BE2C (cell line): ENCODE measurements around the gene TMEM161B.

Source experiments
- DNase-seq: peaks from one replicate; pipeline ENCODE4 v3.0.0-alpha.2; 2020
- H3K27me3 ChIP-seq: fragments of 250-450 bp; sonication (Bioruptor Pico); 2 replicates; pipeline ENCODE4 v1.5.1; 2020; ENCODE audit warnings: mild to moderate bottlenecking
- H3K36me3 ChIP-seq: fragments of 250-450 bp; sonication (Bioruptor Pico); 2 replicates; pipeline ENCODE4 v1.5.1; 2020; ENCODE audit warnings: mild to moderate bottlenecking
- H3K4me1 ChIP-seq: fragments of 250-450 bp; sonication (Bioruptor Pico); 2 replicates; pipeline ENCODE4 v1.5.1; 2020
- H3K4me3 ChIP-seq: 2 replicates; pipeline ENCODE4 v1.5.1; 2011; ENCODE audit warnings: low read depth, low read length
- H3K9me3 ChIP-seq: fragments of 250-450 bp; sonication (Bioruptor Pico); 2 replicates; pipeline ENCODE4 v1.5.1; 2020
- TF ChIP-seq, protein P1 (sequence below): IDR thresholded peaks from 2 replicates; pipeline ENCODE4 v1.5.1; 2012; ENCODE audit warnings: mild to moderate bottlenecking, low read depth, low read length

Gene TMEM161B

DNA sequence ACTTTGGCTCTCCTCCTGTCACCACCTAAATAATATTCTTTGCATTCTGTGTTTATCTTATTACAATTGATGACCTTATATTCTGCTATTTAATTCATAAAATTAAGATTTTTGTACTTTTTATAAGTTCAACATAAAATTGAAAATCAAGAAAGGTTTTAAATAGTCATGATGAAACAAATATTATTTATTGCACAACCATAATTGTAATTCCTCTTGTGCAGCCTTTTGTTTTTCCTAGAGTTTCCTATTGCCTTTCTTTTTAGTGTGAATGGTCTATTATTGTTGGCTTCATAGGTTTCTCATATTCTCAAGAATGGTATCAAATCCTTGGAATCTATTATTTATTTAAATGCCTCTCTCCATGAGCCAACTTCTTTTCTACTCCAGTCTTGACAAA is 117.9 kb downstream of the TMEM161B start:
- TF ChIP-seq, protein P1, sequence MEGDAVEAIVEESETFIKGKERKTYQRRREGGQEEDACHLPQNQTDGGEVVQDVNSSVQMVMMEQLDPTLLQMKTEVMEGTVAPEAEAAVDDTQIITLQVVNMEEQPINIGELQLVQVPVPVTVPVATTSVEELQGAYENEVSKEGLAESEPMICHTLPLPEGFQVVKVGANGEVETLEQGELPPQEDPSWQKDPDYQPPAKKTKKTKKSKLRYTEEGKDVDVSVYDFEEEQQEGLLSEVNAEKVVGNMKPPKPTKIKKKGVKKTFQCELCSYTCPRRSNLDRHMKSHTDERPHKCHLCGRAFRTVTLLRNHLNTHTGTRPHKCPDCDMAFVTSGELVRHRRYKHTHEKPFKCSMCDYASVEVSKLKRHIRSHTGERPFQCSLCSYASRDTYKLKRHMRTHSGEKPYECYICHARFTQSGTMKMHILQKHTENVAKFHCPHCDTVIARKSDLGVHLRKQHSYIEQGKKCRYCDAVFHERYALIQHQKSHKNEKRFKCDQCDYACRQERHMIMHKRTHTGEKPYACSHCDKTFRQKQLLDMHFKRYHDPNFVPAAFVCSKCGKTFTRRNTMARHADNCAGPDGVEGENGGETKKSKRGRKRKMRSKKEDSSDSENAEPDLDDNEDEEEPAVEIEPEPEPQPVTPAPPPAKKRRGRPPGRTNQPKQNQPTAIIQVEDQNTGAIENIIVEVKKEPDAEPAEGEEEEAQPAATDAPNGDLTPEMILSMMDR: no peak
- H3K4me3 ChIP-seq: no peak overlapping the region
- no peaks in the 10 kb centered on the region for H3K9me3 ChIP-seq
- H3K4me1 ChIP-seq: no peaks in the 10 kb centered on the region
- peaks cover 32% of the 10 kb centered on the region for H3K27me3 ChIP-seq
- DNase-seq: no peak
- H3K36me3 ChIP-seq: no peaks in the 10 kb centered on the region

DNA sequence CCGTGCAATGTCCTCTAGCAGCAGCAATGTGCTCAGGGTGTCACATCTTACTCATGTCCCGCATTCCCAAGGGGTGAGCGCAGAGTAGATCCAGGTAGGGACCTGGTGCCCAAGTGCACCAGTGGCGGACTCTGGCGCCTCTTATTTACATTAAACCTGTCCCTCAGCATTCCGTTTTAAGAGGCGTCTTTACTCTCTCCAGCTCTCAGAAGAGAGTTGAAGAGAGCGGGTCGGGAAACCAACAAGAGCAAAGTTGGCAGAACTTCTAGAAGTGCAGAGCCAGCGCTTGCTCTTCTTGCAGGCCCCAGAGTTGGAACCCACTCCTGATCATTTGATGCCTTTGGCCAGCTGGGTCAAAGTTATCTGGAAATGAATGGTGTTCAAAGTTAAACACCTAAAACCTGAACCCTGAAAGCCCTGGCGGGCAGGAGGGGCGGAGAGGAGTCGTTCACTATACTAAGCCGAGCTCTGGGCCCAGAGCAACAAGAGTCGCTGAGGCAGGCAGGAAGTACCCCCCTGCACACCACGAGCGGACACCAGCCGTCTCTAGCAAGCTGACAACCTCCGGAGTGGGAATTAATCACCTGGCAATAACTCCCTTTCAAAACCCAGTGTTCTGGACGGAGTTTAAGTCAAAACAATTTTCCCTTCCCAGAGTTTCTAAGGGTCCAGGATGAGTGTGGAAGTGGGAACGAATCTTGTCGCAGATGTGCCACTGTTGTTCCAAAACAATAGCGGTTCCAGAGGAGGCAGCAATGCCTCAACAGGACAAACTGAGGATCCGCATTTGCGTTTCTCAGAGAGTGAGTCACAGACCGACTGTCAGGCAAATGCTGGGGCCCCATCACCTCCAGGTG is 122.8 kb downstream of the TMEM161B start:
- H3K27me3 ChIP-seq: peaks cover 71% of the 10 kb centered on the region

DNA sequence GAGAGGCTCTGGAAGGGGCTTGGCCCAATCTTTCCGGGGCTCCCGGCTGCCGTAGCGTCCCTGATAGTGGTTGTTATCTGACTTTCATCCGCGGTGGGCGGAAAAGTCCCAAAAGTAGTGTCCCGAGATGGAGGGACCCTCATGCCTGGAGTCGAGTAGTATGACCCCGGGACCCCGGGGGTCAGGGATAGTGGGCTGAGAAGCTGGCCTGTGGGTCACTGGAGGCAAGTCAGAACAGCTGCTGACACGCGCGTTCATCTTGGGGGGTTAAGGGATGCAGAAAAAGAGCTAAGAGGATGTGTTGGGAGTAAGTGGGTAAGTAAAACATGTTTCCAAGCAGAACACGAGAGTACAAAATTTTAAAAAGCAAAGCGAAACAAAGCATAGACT is 123.4 kb downstream of the TMEM161B start:
- H3K4me3 ChIP-seq: no peak overlapping the region
- H3K27me3 ChIP-seq: peaks cover 77% of the 10 kb centered on the region
- no peaks in the 10 kb centered on the region for H3K36me3 ChIP-seq
- no peaks in the 10 kb centered on the region for H3K9me3 ChIP-seq
- TF ChIP-seq, protein P1: no peak
- peaks cover 7% of the 10 kb centered on the region for H3K4me1 ChIP-seq
- no peak for DNase-seq

More for the DNA sequence above, 122.8 kb downstream of the TMEM161B start:
- Histone ChIP-seq H3K9me3 (no peaks in the 10 kb centered on the region), H3K4me1 (peaks cover 4% of the 10 kb centered on the region), H3K36me3 (no peaks in the 10 kb centered on the region), H3K4me3 (no peak overlapping the region)
- TF ChIP-seq, protein P1: no peak
- DNase-seq: no peak
